ENCODE results near the gene ELMO2. TPM values are rescaled to one million over a fixed set of nuclear protein-coding genes. Genes with fewer than 3 reads are reported as not detected.

ELMO2 gene
- total RNA-seq, 2 experiments from 2014 or later = 56.4 to 56.5 TPM

GRCh38 chr20:46343348-46343974, 63.0 kb downstream of the ELMO2 start:
- CTCF ChIA-PET = no interaction called here
- POLR2A ChIA-PET = no interaction called here

- ChIA-PET CTCF (no interaction called here), POLR2A (no interaction called here)
Measured at GRCh38 chr20:46342451-46343347, 63.7 kb downstream of the ELMO2 start.

GRCh38 chr20:46342010-46342378, 64.4 kb downstream of the ELMO2 start:
- CTCF ChIA-PET = interaction anchor here (1.0 kb wide), 1 partner anchor 9 kb away, joined by 3 read pairs; no protein-coding TSS in a partner anchor

GRCh38 chr20:46341074-46342009, 65.1 kb downstream of the ELMO2 start:
- ChIA-PET CTCF (interaction anchor here (1.0 kb wide), 1 partner anchor 9 kb away, joined by 3 read pairs; no protein-coding TSS in a partner anchor), POLR2A (no interaction called here)

More at GRCh38 chr20:46342010-46342378, 64.4 kb downstream of the ELMO2 start:
- POLR2A ChIA-PET = no interaction called here

- POLR2A ChIA-PET = no interaction called here
Measured at GRCh38 chr20:46339037-46339436, 67.4 kb downstream of the ELMO2 start.

GRCh38 chr20:46336735-46337134, 69.7 kb downstream of the ELMO2 start:
- ChIA-PET POLR2A (no interaction called here), CTCF (interaction anchor here (0.7 kb wide), 1 partner anchor 196 kb away, joined by 3 read pairs; no protein-coding TSS in a partner anchor)

More at GRCh38 chr20:46339037-46339436, 67.4 kb downstream of the ELMO2 start:
- CTCF ChIA-PET = interaction anchor here (2.1 kb wide), 1 partner anchor 10 kb away, joined by 6 read pairs; no protein-coding TSS in a partner anchor

- POLR2A ChIA-PET = no interaction called here
- CTCF ChIA-PET = no interaction called here
Measured at GRCh38 chr20:46334303-46334904, 72.0 kb downstream of the ELMO2 start.

- POLR2A ChIA-PET = no interaction called here
- CTCF ChIA-PET = interaction anchor here (0.6 to 0.7 kb wide), 2 partner anchors 16 to 24 kb away, joined by 3 read pairs; no protein-coding TSS in a partner anchor
Measured at GRCh38 chr20:46333161-46333991, 73.0 kb downstream of the ELMO2 start.

- ChIA-PET CTCF (no interaction called here), POLR2A (no interaction called here)
Measured at GRCh38 chr20:46332373-46333160, 73.8 kb downstream of the ELMO2 start.

- POLR2A ChIA-PET = no interaction called here
- CTCF ChIA-PET = interaction anchor here (0.7 kb wide), 1 partner anchor 25 kb away, joined by 3 read pairs; no protein-coding TSS in a partner anchor
Measured at GRCh38 chr20:46331611-46332361, 74.6 kb downstream of the ELMO2 start.

- ChIA-PET POLR2A (no interaction called here), CTCF (no interaction called here)
Measured at GRCh38 chr20:46330831-46331371, 75.5 kb downstream of the ELMO2 start.

- CTCF ChIA-PET = interaction anchor here (0.8 kb wide), 1 partner anchor 19 kb away, joined by 3 read pairs; no protein-coding TSS in a partner anchor
Measured at GRCh38 chr20:46330072-46330763, 76.2 kb downstream of the ELMO2 start.

GRCh38 chr20:46328200-46328882, 78.1 kb downstream of the ELMO2 start:
- CTCF ChIA-PET = no interaction called here

More at GRCh38 chr20:46330072-46330763, 76.2 kb downstream of the ELMO2 start:
- POLR2A ChIA-PET = no interaction called here

GRCh38 chr20:46327557-46327956, 78.9 kb downstream of the ELMO2 start:
- ChIA-PET CTCF (no interaction called here), POLR2A (no interaction called here)

More at GRCh38 chr20:46328200-46328882, 78.1 kb downstream of the ELMO2 start:
- POLR2A ChIA-PET = no interaction called here

- CTCF ChIA-PET = interaction anchor here (1.6 kb wide), 1 partner anchor 23 kb away, joined by 4 read pairs; no protein-coding TSS in a partner anchor
Measured at GRCh38 chr20:46325789-46326188, 80.6 kb downstream of the ELMO2 start.

More at GRCh38 chr20:46325789-46326188, 80.6 kb downstream of the ELMO2 start:
- POLR2A ChIA-PET = no interaction called here
